ENCODE measurements around the gene MYBPC1.

The MYBPC1 gene

DNA sequence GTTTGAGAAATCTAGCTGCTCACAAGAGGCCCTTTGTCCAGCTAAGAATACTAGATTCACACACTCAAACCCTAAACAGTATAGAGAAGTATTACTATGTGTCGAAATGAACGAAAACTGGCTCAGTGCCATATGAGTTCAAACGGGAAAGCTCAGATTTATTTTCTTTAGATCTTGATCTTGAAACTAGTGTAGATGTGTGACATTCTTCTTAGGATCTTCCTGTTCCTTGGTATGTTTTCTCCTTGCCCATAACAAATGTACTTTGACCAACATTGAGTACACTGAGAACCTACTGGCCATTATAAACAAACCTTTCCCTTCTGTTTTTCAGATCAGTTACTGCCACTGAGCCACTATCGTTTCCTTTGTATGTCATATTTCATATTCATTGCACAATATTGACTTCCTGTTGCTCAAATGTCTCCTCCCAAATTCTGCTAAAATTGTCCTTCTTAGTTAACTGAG is 21.3 kb downstream of the MYBPC1 start:
- Histone ChIP-seq H3K4me2 (ENCODE audit: low read length) (no peak overlapping the region), H3K9ac (no peak overlapping the region), H3K27me3 (ENCODE audit: control insufficient read depth, insufficient read depth, low read length) (no peaks in the 10 kb centered on the region), H3K79me2 (no peaks in the 10 kb centered on the region), H3K27ac (no peak overlapping the region), H2AFZ (peak overlapping the region; percentile 39), H3K36me3 (ENCODE audit: control insufficient read depth, insufficient read depth, low read length) (no peaks in the 10 kb centered on the region), H3K9me3 (ENCODE audit: control insufficient read depth, low read length) (no peaks in the 10 kb centered on the region), H3K4me1 (peaks cover 3% of the 10 kb centered on the region), H3K4me3 (ENCODE audit: low read depth, low read length) (no peak overlapping the region)
- TF ChIP-seq, protein P1, sequence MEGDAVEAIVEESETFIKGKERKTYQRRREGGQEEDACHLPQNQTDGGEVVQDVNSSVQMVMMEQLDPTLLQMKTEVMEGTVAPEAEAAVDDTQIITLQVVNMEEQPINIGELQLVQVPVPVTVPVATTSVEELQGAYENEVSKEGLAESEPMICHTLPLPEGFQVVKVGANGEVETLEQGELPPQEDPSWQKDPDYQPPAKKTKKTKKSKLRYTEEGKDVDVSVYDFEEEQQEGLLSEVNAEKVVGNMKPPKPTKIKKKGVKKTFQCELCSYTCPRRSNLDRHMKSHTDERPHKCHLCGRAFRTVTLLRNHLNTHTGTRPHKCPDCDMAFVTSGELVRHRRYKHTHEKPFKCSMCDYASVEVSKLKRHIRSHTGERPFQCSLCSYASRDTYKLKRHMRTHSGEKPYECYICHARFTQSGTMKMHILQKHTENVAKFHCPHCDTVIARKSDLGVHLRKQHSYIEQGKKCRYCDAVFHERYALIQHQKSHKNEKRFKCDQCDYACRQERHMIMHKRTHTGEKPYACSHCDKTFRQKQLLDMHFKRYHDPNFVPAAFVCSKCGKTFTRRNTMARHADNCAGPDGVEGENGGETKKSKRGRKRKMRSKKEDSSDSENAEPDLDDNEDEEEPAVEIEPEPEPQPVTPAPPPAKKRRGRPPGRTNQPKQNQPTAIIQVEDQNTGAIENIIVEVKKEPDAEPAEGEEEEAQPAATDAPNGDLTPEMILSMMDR (IDR thresholded peaks at IDR 0.05) = no peak

DNA sequence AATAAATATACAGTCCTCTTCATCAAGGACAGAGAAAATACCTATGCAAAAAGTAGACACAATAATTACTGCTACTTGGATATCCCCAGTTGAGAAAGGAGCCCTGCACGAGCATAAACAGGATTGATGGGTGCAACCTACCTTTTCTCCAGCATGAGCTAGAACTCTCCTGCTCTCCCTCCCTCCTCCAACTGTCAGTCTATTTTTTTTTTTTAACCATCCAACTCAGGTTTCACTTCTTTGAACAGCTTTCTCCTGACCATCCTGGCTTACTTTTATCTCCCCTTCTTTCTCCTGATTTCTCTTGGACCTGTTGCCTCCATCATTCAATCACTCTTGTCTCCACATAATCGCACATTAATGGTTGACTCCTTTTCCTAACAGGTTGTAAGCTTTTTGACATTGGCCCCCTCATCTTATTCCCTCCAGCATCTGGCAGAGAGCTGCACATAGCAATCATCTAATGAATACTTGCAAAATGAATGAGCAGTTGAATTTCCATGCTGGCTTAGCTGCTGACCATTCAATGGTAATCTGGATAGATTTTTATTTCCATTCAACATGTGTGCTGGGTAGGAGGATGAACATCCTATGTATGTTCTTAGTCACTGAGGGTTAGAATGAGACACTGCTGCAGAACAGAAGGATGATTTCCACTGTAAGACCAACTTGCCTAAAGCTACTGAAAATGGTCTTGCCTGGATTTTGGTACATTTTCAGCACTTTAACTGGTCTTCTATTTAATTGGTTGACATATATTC is 24.4 kb downstream of the MYBPC1 start:
- Histone ChIP-seq H3K9me3 (ENCODE audit: control insufficient read depth, low read length) (no peaks in the 10 kb centered on the region), H3K4me2 (ENCODE audit: low read length) (no peak overlapping the region), H2AFZ (no peak overlapping the region), H3K79me2 (no peaks in the 10 kb centered on the region), H3K27me3 (ENCODE audit: control insufficient read depth, insufficient read depth, low read length) (no peaks in the 10 kb centered on the region), H3K4me3 (ENCODE audit: low read depth, low read length) (no peak overlapping the region), H3K4me1 (peaks cover 3% of the 10 kb centered on the region), H3K36me3 (ENCODE audit: control insufficient read depth, insufficient read depth, low read length) (no peaks in the 10 kb centered on the region), H3K27ac (no peak overlapping the region), H3K9ac (no peak overlapping the region)
- TF ChIP-seq, protein P1 (IDR thresholded peaks at IDR 0.05) = no peak

DNA sequence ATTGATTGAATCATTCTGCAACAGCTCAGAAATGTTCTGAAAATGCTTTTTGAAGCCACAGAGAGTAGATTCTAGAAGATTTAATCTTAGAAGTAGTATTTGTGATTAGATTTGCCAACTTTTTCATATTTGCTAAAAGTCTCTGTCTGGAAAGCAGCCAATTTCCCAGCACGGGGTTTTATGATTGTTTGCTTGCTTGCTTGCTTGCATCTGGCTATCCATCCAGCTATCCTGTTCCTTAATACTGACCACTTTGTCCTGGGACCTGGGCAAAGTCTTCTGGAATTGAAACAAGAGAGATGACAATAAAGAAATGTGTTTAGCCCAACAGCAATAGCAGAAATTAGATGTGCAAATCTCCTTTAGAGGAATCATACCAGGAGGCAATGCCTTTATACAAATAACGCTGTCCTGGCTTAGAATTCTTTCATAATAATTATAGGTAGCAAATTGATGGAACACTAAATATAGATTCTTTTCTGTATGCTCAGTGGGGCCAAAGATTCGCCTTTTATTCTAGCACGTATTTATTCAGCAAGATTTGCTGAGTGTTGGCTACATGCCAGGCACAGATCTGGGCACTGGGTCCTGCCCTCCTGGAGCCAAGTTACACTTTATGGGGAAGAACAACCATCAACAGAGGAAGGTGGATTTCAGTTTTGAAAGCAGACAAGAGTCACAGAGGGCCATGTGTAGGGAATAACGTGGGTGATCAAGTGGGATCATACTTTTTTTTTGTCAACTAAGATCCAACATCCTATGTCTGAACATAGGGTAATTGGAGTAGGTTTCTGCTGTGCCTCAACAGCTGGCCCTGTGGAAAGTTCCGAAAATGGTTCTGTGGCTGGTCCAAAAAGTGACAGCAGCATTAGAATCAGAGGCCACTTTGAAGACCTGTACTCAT is 25.3 kb downstream of the MYBPC1 start:
- Histone ChIP-seq H3K4me2 (ENCODE audit: low read length) (no peak overlapping the region), H3K79me2 (no peaks in the 10 kb centered on the region), H3K4me3 (ENCODE audit: low read depth, low read length) (no peak overlapping the region), H3K27me3 (ENCODE audit: control insufficient read depth, insufficient read depth, low read length) (no peaks in the 10 kb centered on the region), H3K4me1 (peaks cover 3% of the 10 kb centered on the region), H3K36me3 (ENCODE audit: control insufficient read depth, insufficient read depth, low read length) (no peaks in the 10 kb centered on the region), H3K9ac (no peak overlapping the region), H3K9me3 (ENCODE audit: control insufficient read depth, low read length) (no peaks in the 10 kb centered on the region), H3K27ac (no peak overlapping the region), H2AFZ (no peak overlapping the region)
- TF ChIP-seq, protein P1 (IDR thresholded peaks at IDR 0.05) = no peak

DNA sequence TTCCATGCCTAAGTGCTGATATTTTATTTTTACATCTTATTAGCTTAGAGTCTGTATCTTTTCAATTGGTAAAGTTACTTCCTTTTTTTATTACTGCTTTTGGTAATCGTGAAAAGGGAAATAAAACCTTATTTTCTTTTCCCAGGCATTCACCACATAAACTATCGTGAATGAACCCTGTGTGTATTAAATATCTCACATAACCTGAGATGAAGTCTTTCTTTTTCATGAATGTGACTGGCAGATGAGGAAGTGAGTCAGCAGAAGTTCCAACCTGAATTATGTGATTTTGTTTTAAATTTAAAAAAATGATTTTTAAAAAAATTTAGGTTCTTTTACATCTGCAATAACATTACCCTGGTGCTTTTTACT is 26.0 kb downstream of the MYBPC1 start:
- no peaks in the 10 kb centered on the region for H3K36me3 ChIP-seq (ENCODE audit: control insufficient read depth, insufficient read depth, low read length)

More for the DNA sequence above, 26.0 kb downstream of the MYBPC1 start:
- Histone ChIP-seq H2AFZ (no peak overlapping the region), H3K4me3 (ENCODE audit: low read depth, low read length) (no peak overlapping the region), H3K27ac (no peak overlapping the region), H3K27me3 (ENCODE audit: control insufficient read depth, insufficient read depth, low read length) (no peaks in the 10 kb centered on the region), H3K9me3 (ENCODE audit: control insufficient read depth, low read length) (no peaks in the 10 kb centered on the region), H3K9ac (no peak overlapping the region), H3K79me2 (no peaks in the 10 kb centered on the region), H3K4me2 (ENCODE audit: low read length) (no peak overlapping the region), H3K4me1 (peaks cover 3% of the 10 kb centered on the region)
- TF ChIP-seq, protein P1 (IDR thresholded peaks at IDR 0.05) = no peak
